Dedifferentiated amniotic fluid mesenchymal stem cell (primary cell): ENCODE measurements around the gene PIP4K2A.
"Not testable (repeated sequence)": the region's sequence is repeated elsewhere in the genome, so short reads cannot be mapped to it uniquely, and the experiment has no call there.

Experiments used
- DNase-seq: peaks from one replicate; pipeline ENCODE4 v3.0.0-alpha.2; 2016; ENCODE audit errors: extremely low spot score

The PIP4K2A gene

DNA sequence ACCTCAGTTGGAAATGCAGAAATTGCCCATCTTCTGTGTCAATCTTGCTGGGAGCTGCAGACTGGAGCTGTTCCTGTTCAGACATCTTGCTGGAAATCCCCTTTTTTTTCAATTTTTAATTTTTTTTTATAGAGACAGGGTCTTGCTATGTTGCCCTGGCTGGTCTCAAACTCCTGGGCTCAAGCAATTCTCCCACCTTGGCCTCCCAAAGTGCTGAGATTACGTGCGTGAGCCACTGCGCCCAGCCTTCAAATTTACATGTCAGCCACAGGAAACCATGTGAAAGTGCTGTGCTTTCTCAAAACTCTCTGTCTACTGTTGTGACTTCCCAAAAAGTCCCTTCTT, 200.0 kb downstream of the PIP4K2A start:
- DNase-seq = not testable (repeated sequence)

DNA sequence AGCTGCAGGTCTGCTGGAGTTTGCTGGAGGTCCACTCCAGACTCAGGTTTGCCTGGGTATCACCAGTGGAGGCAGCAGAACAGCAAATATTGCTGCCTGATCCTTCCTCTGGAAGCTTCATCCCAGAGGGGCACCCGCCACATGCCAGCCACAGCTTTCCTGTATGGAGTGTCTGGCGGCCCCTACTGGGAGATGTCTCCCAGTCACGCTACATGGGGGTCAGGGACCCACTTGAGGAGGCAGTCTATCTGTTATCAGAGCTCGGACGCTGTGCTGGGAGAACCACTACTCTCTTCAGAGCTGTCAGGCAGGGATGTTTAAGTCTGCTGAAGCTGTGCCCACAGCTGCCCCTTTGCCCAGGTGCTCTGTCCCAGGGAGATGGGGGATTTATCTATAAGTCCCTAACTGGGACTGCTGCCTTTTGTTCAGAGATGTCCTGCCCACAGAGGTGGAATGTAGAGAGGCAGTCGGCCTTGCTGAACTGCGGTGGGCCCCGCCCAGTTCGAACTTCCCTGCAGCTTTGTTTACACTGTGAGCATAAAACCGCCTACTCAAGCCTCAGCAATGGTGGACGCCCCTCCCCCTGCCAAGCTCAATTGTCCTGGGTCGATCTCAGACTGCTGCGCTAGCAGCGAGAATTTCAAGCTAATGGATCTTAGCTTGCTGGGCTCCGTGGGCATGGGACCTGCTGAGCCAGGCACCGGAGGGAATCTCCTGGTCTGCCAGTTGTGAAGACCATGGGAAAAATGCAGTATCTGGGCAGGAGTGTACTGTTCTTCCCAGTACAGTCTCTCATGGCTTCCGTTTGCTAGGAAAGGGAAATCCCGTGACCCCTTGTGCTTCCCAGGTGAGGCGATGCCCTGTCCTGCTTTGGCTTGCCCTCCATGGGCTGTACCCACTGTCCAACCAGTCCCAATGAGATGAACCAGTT, 200.6 kb downstream of the PIP4K2A start:
- not testable (repeated sequence) for DNase-seq

DNA sequence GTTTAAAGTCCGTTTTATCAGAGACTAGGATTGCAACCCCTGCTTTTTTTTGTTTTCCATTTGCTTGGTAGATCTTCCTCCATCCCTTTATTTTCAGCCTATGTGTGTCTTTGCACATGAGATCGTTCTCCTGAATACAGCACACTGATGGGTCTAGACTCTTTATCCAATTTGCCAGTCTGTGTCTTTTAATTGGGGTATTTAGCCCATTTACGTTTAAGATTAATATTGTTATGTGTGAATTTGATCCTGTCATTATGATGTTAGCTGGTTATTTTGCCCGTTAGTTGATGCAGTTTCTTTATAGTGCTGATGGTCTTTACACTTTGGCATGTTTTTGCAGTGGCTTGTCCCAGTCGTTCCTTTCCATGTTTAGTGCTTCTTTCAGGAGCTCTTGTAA, 202.4 kb downstream of the PIP4K2A start:
- not testable (repeated sequence) for DNase-seq

- DNase-seq = not testable (repeated sequence)
Observed at GRCh38 chr10:22508214-22508613, 206.2 kb downstream of the PIP4K2A start.

- no peak for DNase-seq
Observed at GRCh38 chr10:22505911-22506685, 208.3 kb downstream of the PIP4K2A start.

- DNase-seq = no peak
Observed at GRCh38 chr10:22504766-22505165, 209.6 kb downstream of the PIP4K2A start.

DNA sequence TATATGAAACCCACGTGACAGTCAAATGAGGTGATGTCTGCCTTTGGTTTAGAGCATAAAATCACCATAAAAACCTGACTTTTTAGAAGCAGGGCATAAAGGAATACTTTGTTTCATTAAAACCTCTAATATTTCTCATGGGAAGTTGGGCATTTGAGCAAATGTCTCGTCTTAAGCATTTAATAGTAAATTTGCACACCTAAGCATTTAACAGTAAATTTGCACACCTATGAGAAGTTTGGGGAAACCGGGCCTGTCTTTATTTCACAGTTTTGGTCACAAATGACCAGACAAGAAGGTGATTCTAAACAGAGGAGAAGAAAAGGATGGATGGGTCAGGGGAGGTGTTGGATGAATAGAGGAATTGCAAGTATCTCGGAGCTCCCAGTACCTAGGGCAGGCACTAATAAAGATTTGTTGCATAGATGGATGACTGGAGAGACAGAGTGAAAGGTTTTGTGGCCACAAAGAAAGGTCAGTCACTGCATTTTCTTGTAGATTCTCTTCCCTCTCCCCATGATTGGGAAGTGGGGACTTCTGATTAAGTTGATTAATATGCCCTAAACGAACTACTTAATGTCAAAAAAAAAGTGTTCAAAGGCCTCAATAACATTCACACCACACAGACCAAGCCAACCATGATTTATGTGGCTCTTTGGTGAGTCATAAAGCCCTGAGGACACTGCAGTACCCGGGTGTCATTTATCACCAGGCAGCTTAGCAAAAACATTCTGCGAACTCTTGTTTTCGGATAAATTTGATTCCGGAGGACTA, 210.9 kb downstream of the PIP4K2A start:
- no peak for DNase-seq

- no peak for DNase-seq
Observed at GRCh38 chr10:22501863-22502262, 212.5 kb downstream of the PIP4K2A start.

- DNase-seq = no peak
Observed at GRCh38 chr10:22501413-22501812, 213.0 kb downstream of the PIP4K2A start.

DNA sequence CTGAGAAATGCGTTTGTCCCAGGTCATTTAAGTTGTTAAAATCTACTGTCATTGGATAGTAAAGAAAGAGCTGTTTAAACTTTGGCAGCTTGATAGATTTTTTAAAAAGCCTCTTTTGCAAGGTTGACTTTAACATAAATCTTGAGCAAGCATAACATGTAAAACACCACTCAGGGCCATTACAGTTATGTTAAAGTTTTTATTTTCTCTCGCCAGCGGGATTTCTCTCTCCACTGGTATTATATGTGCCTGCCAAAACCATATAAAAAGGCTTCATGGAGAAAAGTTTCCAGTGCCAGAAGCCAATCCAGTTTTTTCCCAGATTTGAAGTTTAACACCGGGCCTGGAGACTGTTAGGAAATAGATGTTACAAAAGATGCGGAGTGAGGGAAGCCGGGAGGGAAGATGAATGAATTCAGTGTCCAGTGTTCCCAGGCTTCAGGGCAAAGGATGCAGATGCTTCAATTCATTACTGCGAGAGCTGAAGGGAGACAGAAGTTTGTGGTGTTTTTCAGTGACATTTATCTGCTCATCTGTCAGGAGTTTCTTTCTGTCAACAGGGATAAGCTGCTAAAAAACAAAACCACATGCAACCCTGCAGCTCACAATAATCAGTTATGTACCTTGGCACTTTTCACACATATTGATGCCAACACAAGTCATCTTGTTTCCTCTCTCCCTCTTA, 213.6 kb downstream of the PIP4K2A start:
- no peak for DNase-seq

DNA sequence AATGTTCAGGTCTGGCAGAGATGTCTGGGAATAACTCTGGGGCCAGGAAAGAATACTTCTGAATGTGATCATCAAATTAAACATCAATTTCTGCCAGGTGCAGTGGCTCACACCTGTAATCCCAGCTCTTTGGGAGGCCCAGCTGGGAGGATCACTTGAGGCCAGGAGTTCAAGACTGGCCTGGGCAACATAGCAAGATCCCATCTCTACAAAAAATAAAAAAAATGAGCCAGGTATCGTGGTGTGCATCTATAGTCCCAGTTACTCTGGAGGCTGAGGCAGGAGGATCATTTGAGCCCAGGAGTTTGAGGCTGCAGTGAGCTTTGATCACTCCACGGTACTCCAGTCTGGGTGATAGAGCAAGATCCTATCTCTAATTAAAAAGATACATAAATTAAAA, 214.4 kb downstream of the PIP4K2A start:
- DNase-seq = not testable (repeated sequence)

DNA sequence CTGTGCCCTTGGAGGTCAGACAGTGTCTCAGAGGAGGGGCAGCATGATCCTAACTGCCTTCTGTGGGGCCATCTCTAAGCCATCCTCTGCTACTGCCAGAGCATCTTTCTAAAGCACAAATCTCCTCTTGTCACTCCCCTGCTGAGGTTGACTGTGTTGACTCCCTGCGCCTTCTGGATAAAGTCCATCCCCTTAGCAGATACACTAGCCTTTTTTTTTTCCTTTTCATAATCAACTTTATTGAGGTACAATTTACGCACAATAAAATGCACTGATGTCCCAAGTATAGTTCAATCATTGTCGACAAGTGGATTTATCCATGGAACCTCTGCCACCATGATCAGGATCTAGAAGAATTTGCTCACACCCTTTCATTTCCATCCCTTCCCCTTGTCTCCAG, 219.0 kb downstream of the PIP4K2A start:
- DNase-seq = no peak

DNA sequence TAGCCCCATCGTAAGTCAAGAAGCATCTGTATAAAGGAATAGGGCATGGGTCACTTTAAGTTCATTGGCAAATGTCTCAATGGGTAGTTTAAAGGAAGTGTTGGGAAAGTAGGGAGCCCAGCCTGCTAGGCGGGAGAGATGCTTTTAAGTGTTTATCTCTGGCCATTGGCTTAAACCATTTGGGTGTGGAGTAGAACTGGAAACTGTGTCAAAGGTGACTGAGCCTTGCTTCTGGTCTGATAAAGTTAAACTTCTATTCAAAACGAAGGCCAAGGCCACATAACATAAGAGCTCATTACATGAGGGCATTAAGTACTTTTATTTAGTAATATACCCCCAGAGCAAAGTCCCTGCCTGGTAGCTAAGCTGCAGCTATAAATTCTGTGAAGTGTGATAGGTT, 220.4 kb downstream of the PIP4K2A start:
- DNase-seq = no peak

DNA sequence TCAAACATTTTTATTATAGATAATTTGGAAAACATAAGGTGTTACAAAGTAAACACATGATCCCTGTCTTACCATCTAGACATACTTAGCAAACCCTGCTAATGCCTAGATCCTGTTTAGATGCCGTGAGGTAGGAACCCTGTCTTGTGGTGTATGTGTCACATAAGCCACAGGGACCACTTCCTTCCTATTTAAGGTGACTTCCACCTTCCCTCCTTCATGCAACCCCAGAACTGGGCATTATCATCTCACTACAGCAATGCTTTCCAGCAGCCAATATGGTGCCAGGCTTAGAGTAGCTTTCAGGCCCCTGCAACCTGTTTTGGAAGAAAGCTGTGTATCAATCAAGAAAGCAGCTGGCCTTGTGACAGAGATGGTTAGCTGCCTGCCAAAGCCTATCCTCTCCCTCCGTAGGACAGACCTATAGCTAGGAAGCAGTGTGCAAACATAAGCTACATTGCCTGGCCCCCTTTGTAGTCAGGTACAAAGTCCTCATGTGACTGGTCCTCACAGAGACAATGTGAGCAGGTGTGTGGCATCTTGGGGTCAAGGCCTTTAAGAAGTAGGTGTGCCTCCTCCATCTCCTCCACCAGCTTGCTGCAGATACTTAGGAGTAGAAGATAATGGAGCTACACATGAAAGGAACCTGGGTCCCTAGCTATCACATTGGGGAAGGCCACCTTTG, 222.3 kb downstream of the PIP4K2A start:
- DNase-seq = no peak

DNA sequence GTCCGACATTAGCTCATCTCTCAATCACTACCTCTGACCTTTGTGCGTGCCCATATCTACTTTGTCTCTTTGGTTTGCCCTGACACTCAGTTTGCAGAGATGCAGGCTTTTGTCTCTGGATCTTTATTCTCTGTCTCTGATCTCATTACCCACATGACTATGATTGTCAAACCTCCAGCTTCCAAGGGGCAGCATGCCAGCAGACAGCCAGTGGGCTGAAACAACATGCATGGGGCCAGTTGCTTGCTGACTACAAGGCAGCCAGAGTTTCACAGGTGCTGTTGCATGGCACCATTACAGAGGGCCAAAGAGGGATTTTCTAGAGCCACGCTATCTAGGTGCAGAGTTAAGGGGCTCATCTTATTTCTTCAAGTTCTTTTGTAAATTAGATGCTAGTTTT, 222.9 kb downstream of the PIP4K2A start:
- no peak for DNase-seq

- no peak for DNase-seq
Observed at GRCh38 chr10:22489975-22490374, 224.4 kb downstream of the PIP4K2A start.

DNA sequence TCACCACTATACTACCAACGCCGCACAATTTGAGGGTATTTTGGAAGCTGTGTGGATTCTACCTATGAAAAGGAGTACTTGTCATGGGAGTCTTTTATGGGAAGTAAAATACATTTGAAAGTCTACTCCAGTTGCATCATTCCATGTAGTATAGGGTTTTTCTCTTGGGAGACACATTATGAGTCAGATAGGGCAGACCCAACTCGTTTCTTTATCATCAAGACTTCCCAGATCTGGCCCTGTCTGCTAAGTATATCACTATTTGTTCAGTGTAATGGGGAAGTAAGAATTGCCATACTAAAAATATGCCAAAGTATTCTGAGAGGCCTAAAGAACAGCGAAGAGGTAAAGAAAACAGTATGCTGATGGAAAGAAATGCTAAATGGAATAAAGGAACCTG, 224.9 kb downstream of the PIP4K2A start:
- no peak for DNase-seq

- no peak for DNase-seq
Observed at GRCh38 chr10:22486431-22486830, 227.9 kb downstream of the PIP4K2A start.
